ENCODE results near the gene DUSP7.

The DUSP7 gene

GRCh38 chr3:52047295-52047960 lies 8.9 kb downstream of the DUSP7 start:
- 0 out of 2 replicates have a peak, but pooled peaks cover 3% of the 10 kb centered on the region for H3F3A ChIP-seq (ENCODE audit: control insufficient read depth, insufficient read depth)
- TF ChIP-seq EZH2phosphoT487 (IDR thresholded peaks at IDR 0.05; ENCODE audit: borderline replicate concordance, low read length), result no peak
- TF ChIP-seq CTCF (IDR thresholded peaks at IDR 0.05; ENCODE audit: low read depth, low read length, poor library complexity, severe bottlenecking), result no peak
- peaks cover 5% of the 10 kb centered on the region for H3K4me1 ChIP-seq (ENCODE audit: control insufficient read depth, low read length)
- H3K9me3 ChIP-seq (ENCODE audit: control insufficient read depth, insufficient read depth, low read length), result no peaks in the 10 kb centered on the region
- no peaks in the 10 kb centered on the region for H4K20me1 ChIP-seq (ENCODE audit: control insufficient read depth, insufficient read depth, low read depth, low read length)
- no peaks in the 10 kb centered on the region for H3K27me3 ChIP-seq (ENCODE audit: control insufficient read depth, low read length)
- H3K9me2 ChIP-seq (replicated peaks; ENCODE audit: control insufficient read depth, low read length), result no peaks in the 10 kb centered on the region
- H3K4me2 ChIP-seq (ENCODE audit: low read length), result no peak overlapping the region
- no peak overlapping the region for H3K4me3 ChIP-seq (ENCODE audit: low read length)
- H3K36me3 ChIP-seq (ENCODE audit: control insufficient read depth, low read length), result peaks cover 31% of the 10 kb centered on the region
- peaks cover 14% of the 10 kb centered on the region for H3K79me2 ChIP-seq (ENCODE audit: control insufficient read depth, low read length)
- no peak overlapping the region for H3K27ac ChIP-seq (ENCODE audit: low read depth, low read length)

- Histone ChIP-seq H3K9me3 (ENCODE audit: control insufficient read depth, insufficient read depth, low read length) (no peaks in the 10 kb centered on the region), H3K79me2 (ENCODE audit: control insufficient read depth, low read length) (peaks cover 8% of the 10 kb centered on the region), H3K4me2 (ENCODE audit: low read length) (no peak overlapping the region), H3K4me1 (ENCODE audit: control insufficient read depth, low read length) (no peaks in the 10 kb centered on the region), H3K36me3 (ENCODE audit: control insufficient read depth, low read length) (peaks cover 25% of the 10 kb centered on the region), H3K9me2 (replicated peaks; ENCODE audit: control insufficient read depth, low read length) (no peaks in the 10 kb centered on the region), H3F3A (ENCODE audit: control insufficient read depth, insufficient read depth) (0 out of 2 replicates have a peak, but pooled peaks cover 3% of the 10 kb centered on the region), H3K27ac (ENCODE audit: low read depth, low read length) (no peak overlapping the region), H4K20me1 (ENCODE audit: control insufficient read depth, insufficient read depth, low read depth, low read length) (no peaks in the 10 kb centered on the region), H3K27me3 (ENCODE audit: control insufficient read depth, low read length) (no peaks in the 10 kb centered on the region), H3K4me3 (ENCODE audit: low read length) (no peak overlapping the region)
- no peak for TF ChIP-seq CTCF (IDR thresholded peaks at IDR 0.05; ENCODE audit: low read depth, low read length, poor library complexity, severe bottlenecking)
Measured at GRCh38 chr3:52046902-52047239, 9.5 kb downstream of the DUSP7 start.

GRCh38 chr3:52046186-52046901 lies 10.0 kb downstream of the DUSP7 start:
- TF ChIP-seq EZH2phosphoT487 (IDR thresholded peaks at IDR 0.05; ENCODE audit: borderline replicate concordance, low read length) (no peak), CTCF (IDR thresholded peaks at IDR 0.05; ENCODE audit: low read depth, low read length, poor library complexity, severe bottlenecking) (no peak)
- Histone ChIP-seq H3K4me2 (ENCODE audit: low read length) (no peak overlapping the region), H3K4me1 (ENCODE audit: control insufficient read depth, low read length) (no peaks in the 10 kb centered on the region), H3K27ac (ENCODE audit: low read depth, low read length) (no peak overlapping the region), H3K9me3 (ENCODE audit: control insufficient read depth, insufficient read depth, low read length) (no peaks in the 10 kb centered on the region), H3F3A (ENCODE audit: control insufficient read depth, insufficient read depth) (0 out of 2 replicates have a peak, but pooled peaks cover 3% of the 10 kb centered on the region), H3K36me3 (ENCODE audit: control insufficient read depth, low read length) (peaks cover 20% of the 10 kb centered on the region), H3K27me3 (ENCODE audit: control insufficient read depth, low read length) (peaks cover 4% of the 10 kb centered on the region; the same call in 1 of the 2 replicates), H4K20me1 (ENCODE audit: control insufficient read depth, insufficient read depth, low read depth, low read length) (no peaks in the 10 kb centered on the region), H3K9me2 (replicated peaks; ENCODE audit: control insufficient read depth, low read length) (no peaks in the 10 kb centered on the region), H3K4me3 (ENCODE audit: low read length) (no peak overlapping the region), H3K79me2 (ENCODE audit: control insufficient read depth, low read length) (peaks cover 3% of the 10 kb centered on the region)
